GM10847 (cell line): Measurements from ENCODE around the gene CIBAR2.

Experiments
- POLR2A ChIP-seq: IDR thresholded peaks from 2 replicates; pipeline ENCODE4 v1.6.1; 2011; ENCODE audit not compliant: insufficient read length; ENCODE audit errors: extremely low read depth

CIBAR2 gene

GRCh38 chr16:85137323-85138072 is 25.2 kb upstream of the CIBAR2 start:
- no peak for TF ChIP-seq POLR2A

GRCh38 chr16:85136702-85137322 is 24.5 kb upstream of the CIBAR2 start:
- TF ChIP-seq POLR2A: no peak

- no peak for TF ChIP-seq POLR2A
Observed at GRCh38 chr16:85136213-85136701, 24.0 kb upstream of the CIBAR2 start.

GRCh38 chr16:85134789-85135142 is 22.5 kb upstream of the CIBAR2 start:
- TF ChIP-seq POLR2A: no peak

- TF ChIP-seq POLR2A: no peak
Observed at GRCh38 chr16:85134076-85134788, 22.0 kb upstream of the CIBAR2 start.

- no peak for TF ChIP-seq POLR2A
Observed at GRCh38 chr16:85133290-85133599, 21.0 kb upstream of the CIBAR2 start.

GRCh38 chr16:85132456-85133289 is 20.4 kb upstream of the CIBAR2 start:
- no peak for TF ChIP-seq POLR2A

- no peak for TF ChIP-seq POLR2A
Observed at GRCh38 chr16:85130705-85131028, 18.4 kb upstream of the CIBAR2 start.

- TF ChIP-seq POLR2A: no peak
Observed at GRCh38 chr16:85129876-85130704, 17.8 kb upstream of the CIBAR2 start.

- no peak for TF ChIP-seq POLR2A
Observed at GRCh38 chr16:85128079-85128837, 16.0 kb upstream of the CIBAR2 start.

- no peak for TF ChIP-seq POLR2A
Observed at GRCh38 chr16:85127379-85127723, 15.1 kb upstream of the CIBAR2 start.

- TF ChIP-seq POLR2A: no peak
Observed at GRCh38 chr16:85126705-85127378, 14.6 kb upstream of the CIBAR2 start.

- no peak for TF ChIP-seq POLR2A
Observed at GRCh38 chr16:85126394-85126704, 14.1 kb upstream of the CIBAR2 start.

- no peak for TF ChIP-seq POLR2A
Observed at GRCh38 chr16:85125570-85126393, 13.5 kb upstream of the CIBAR2 start.
